CD4-positive, alpha-beta T cell (primary cell): ENCODE data around the gene SLIRP. TPM values are rescaled to one million over a fixed set of nuclear protein-coding genes. Genes with fewer than 3 reads are reported as not detected.
"Not testable (repeated sequence)": the region's sequence is repeated elsewhere in the genome, so short reads cannot be mapped to it uniquely, and the experiment has no call there.

Experiments
- ATAC-seq: fragments of 200-7000 bp; cut with Tn5 transposase; one replicate; pipeline ENCODE4 v1.10.0; 2022; ENCODE audit warnings: mild to moderate bottlenecking; ENCODE audit not compliant: poor library complexity
- CTCF ChIA-PET: fragments of 350-600 bp; sonication (Branson Sonifier 250); formaldehyde crosslinking; loops from one replicate; lab custom pipeline; 2021; ENCODE audit warnings: antibody characterized with exemption, inconsistent platforms; lab: Charles Lee
- POLR2A ChIA-PET: fragments of 350-600 bp; sonication (Branson Sonifier 250); formaldehyde crosslinking; loops from one replicate; lab custom pipeline; 2021; ENCODE audit warnings: antibody characterized with exemption, inconsistent platforms; lab: Charles Lee
- DNase-seq, 14 experiments: peaks; one replicate each; pipeline ENCODE4 v3.0.0-alpha.2; 2013 to 2020; ENCODE audit warnings: mixed read lengths in 2 of 14
- H3K27ac ChIP-seq, 2 donors: one replicate each; pipeline versions ENCODE4 v1.5.1 to v1.7.0; 2013; ENCODE audit warnings: low read length in 2 of 2, low read depth in 1 of 2, mild to moderate bottlenecking in 1 of 2
- H3K27me3 ChIP-seq, 2 experiments: 1 replicate in 1 of 2; 2 replicates in 1 of 2; pipeline versions ENCODE4 v1.6.1 to v1.7.0; 2013; ENCODE audit warnings: low read length in 2 of 2, control low read depth in 1 of 2, mild to moderate bottlenecking in 1 of 2, moderate library complexity in 1 of 2; ENCODE audit not compliant: insufficient read depth in 2 of 2, control insufficient read depth in 1 of 2
- H3K36me3 ChIP-seq: one replicate; pipeline ENCODE4 v1.6.1; 2013; ENCODE audit warnings: low read length, control low read depth; ENCODE audit not compliant: insufficient read depth
- H3K4me1 ChIP-seq: one replicate; pipeline ENCODE4 v1.6.1; 2013; ENCODE audit warnings: low read length, control low read depth; ENCODE audit not compliant: insufficient read depth
- H3K4me3 ChIP-seq: one replicate; pipeline ENCODE4 v1.5.1; 2013; ENCODE audit warnings: mild to moderate bottlenecking, low read length, moderate library complexity
- H3K9me3 ChIP-seq, 2 experiments: 1 replicate in 1 of 2; 2 replicates in 1 of 2; pipeline versions ENCODE4 v1.6.1 to v1.7.0; 2013; ENCODE audit warnings: low read length in 2 of 2, mild to moderate bottlenecking in 2 of 2, control low read depth in 1 of 2, moderate library complexity in 1 of 2; ENCODE audit not compliant: control insufficient read depth in 1 of 2, insufficient read depth in 1 of 2
- H3K27ac Mint-ChIP-seq: one replicate; pipeline ENCODE4 v1.8.0; 2020; ENCODE audit warnings: mixed read lengths
- H3K27me3 Mint-ChIP-seq: one replicate; pipeline ENCODE4 v1.8.0; 2021; ENCODE audit warnings: mixed read lengths
- H3K36me3 Mint-ChIP-seq: one replicate; pipeline ENCODE4 v1.8.0; 2021; ENCODE audit warnings: low read depth, mixed read lengths
- H3K4me1 Mint-ChIP-seq: one replicate; pipeline ENCODE4 v1.8.0; 2021; ENCODE audit warnings: low read depth, mixed read lengths
- H3K4me3 Mint-ChIP-seq: one replicate; pipeline ENCODE4 v1.8.0; 2020; ENCODE audit warnings: mild to moderate bottlenecking, mixed read lengths
- H3K9me3 Mint-ChIP-seq: one replicate; pipeline ENCODE4 v1.8.0; 2020; ENCODE audit warnings: mixed read lengths
- CTCF ChIP-seq: fragments of 200-600 bp; IDR thresholded peaks from one replicate; pipeline ENCODE4 v1.8.0; 2022; ENCODE audit warnings: antibody characterized with exemption, mild to moderate bottlenecking
- intact Hi-C, 2 experiments: fragments of 100-400 bp; cut with DNase I in 1 of 2; cut with micrococcal nuclease in 1 of 2; formaldehyde crosslinking; loops; one replicate each; pipeline versions ENCODE4 v1.15.1 to v1.9.0; 2023 to 2025; cut with DNase I, micrococcal nuclease
- total RNA-seq, 174 experiments: library from RNA in 2 of 174; stranded (reverse) in 2 of 174; gene quantifications; one replicate each; pipeline ENCODE4 v1.2.3 and lab custom pipeline; 2021 to 2026

Gene SLIRP
- total RNA-seq, 2 experiments from 2014 or later: 46.8 to 49.7 TPM

- Mint-ChIP-seq H3K9me3 (no peaks in the 10 kb centered on the region), H3K36me3 (peaks cover 86% of the 10 kb centered on the region), H3K27me3 (no peaks in the 10 kb centered on the region), H3K4me3 (no peak overlapping the region), H3K27ac (no peak overlapping the region), H3K4me1 (peaks cover 39% of the 10 kb centered on the region)
- no peak overlapping the region for H3K27ac ChIP-seq
- peaks cover 70% of the 10 kb centered on the region for H3K36me3 ChIP-seq
- POLR2A ChIA-PET: no interaction called here
- no peaks in the 10 kb centered on the region for H3K4me1 ChIP-seq
- DNase-seq (no peak), ATAC-seq (no peak)
- H3K27me3 ChIP-seq: no peaks in the 10 kb centered on the region
- no peak for TF ChIP-seq CTCF
- H3K9me3 ChIP-seq: no peaks in the 10 kb centered on the region
- no peak overlapping the region for H3K4me3 ChIP-seq
- intact Hi-C loops: no loop called here
- CTCF ChIA-PET: no interaction called here
Measured at GRCh38 chr14:77746064-77746702, 38.3 kb downstream of the SLIRP start.

- POLR2A ChIA-PET, H3K4me1 ChIP-seq, H3K4me3 ChIP-seq, H3K27ac Mint-ChIP-seq, intact Hi-C loops, H3K27me3 ChIP-seq, H3K9me3 Mint-ChIP-seq, ATAC-seq, H3K4me3 Mint-ChIP-seq, H3K9me3 ChIP-seq, CTCF ChIA-PET, H3K27ac ChIP-seq, H3K27me3 Mint-ChIP-seq, DNase-seq: not testable (repeated sequence)
- peaks cover 76% of the 10 kb centered on the region for H3K36me3 ChIP-seq
- Mint-ChIP-seq H3K36me3 (peaks cover 89% of the 10 kb centered on the region), H3K4me1 (peaks cover 33% of the 10 kb centered on the region)
Measured at GRCh38 chr14:77747425-77747824, 39.5 kb downstream of the SLIRP start.

- peaks cover 12% of the 10 kb centered on the region for H3K4me1 ChIP-seq
- DNase-seq (no peak), ATAC-seq (no peak)
- H3K9me3 ChIP-seq: no peaks in the 10 kb centered on the region
- no peak overlapping the region for H3K27ac ChIP-seq
- CTCF ChIA-PET: interaction anchor here (0.7 to 1.0 kb wide), 2 partner anchors 12 to 18 kb away, joined by 3 to 4 read pairs; no protein-coding TSS in a partner anchor
- H3K4me3 ChIP-seq: no peak overlapping the region
- Mint-ChIP-seq H3K36me3 (peaks cover 77% of the 10 kb centered on the region), H3K27me3 (no peaks in the 10 kb centered on the region), H3K9me3 (no peaks in the 10 kb centered on the region), H3K4me3 (no peak overlapping the region), H3K4me1 (peaks cover 34% of the 10 kb centered on the region), H3K27ac (no peak overlapping the region)
- TF ChIP-seq CTCF: no peak
- peaks cover 70% of the 10 kb centered on the region for H3K36me3 ChIP-seq
- POLR2A ChIA-PET: interaction anchor here (2.0 kb wide), 1 partner anchor 9 kb away, joined by 11 read pairs; the partner anchor contains the start of gene SNW1
- H3K27me3 ChIP-seq: no peaks in the 10 kb centered on the region
- intact Hi-C loops: no loop called here
Measured at GRCh38 chr14:77752266-77752665, 44.4 kb downstream of the SLIRP start.
